Kidney capillary endothelial cell (primary cell): ENCODE measurements around the gene SRSF5.
"Not testable (repeated sequence)": the region's sequence is repeated elsewhere in the genome, so short reads cannot be mapped to it uniquely, and the experiment has no call there.

ENCODE experiments used
- DNase-seq: peaks from one replicate; pipeline ENCODE4 v3.0.0-alpha.2; 2018; ENCODE audit warnings: low spot score

SRSF5 gene

GRCh38 chr14:69766984-69767368 is at the start of gene SRSF5:
Gene SRSF5 (plus strand): TSS chr14:69767142. CDS start chr14:69768157, 1,015 bp downstream.
- DNase-seq = peak; percentile 90

- DNase-seq = not testable (repeated sequence)
Measured at GRCh38 chr14:69718614-69719013, 48.3 kb upstream of the SRSF5 start.

- peak; percentile 95 for DNase-seq
Measured at GRCh38 chr14:69719501-69719951, 47.4 kb upstream of the SRSF5 start.

- DNase-seq = no peak
Measured at GRCh38 chr14:69720912-69721311, 46.0 kb upstream of the SRSF5 start.

GRCh38 chr14:69726761-69727511 is 40.0 kb upstream of the SRSF5 start:
- DNase-seq = peak; percentile 79

GRCh38 chr14:69727860-69728259 is 39.1 kb upstream of the SRSF5 start:
- DNase-seq = no peak

GRCh38 chr14:69731919-69732598 is 34.9 kb upstream of the SRSF5 start:
- DNase-seq = not testable (repeated sequence)

- DNase-seq = not testable (repeated sequence)
Measured at GRCh38 chr14:69736405-69736804, 30.5 kb upstream of the SRSF5 start.

GRCh38 chr14:69741055-69741454 is 25.9 kb upstream of the SRSF5 start:
- no peak for DNase-seq

GRCh38 chr14:69749956-69750355 is 17.0 kb upstream of the SRSF5 start:
- no peak for DNase-seq

GRCh38 chr14:69750495-69750894 is 16.4 kb upstream of the SRSF5 start:
- DNase-seq = no peak

- DNase-seq = no peak
Measured at GRCh38 chr14:69752773-69753172, 14.2 kb upstream of the SRSF5 start.

- DNase-seq = no peak
Measured at GRCh38 chr14:69753860-69754259, 13.1 kb upstream of the SRSF5 start.

GRCh38 chr14:69754487-69754886 is 12.5 kb upstream of the SRSF5 start:
- no peak for DNase-seq

GRCh38 chr14:69755296-69755695 is 11.6 kb upstream of the SRSF5 start:
- no peak for DNase-seq

GRCh38 chr14:69755784-69756183 is 11.2 kb upstream of the SRSF5 start:
- no peak for DNase-seq

GRCh38 chr14:69756298-69756697 is 10.6 kb upstream of the SRSF5 start:
- no peak for DNase-seq

- peak; percentile 74 for DNase-seq
Measured at GRCh38 chr14:69760810-69761209, 6.1 kb upstream of the SRSF5 start.

- DNase-seq = no peak
Measured at GRCh38 chr14:69763761-69764510, 3.0 kb upstream of the SRSF5 start.

GRCh38 chr14:69767369-69767999 is 542 bp downstream of the SRSF5 start:
- peak; percentile 90 for DNase-seq

- peak; percentile 38 for DNase-seq
Measured at GRCh38 chr14:69768873-69769272, 1.9 kb downstream of the SRSF5 start.

- no peak for DNase-seq
Measured at GRCh38 chr14:69769623-69770022, 2.7 kb downstream of the SRSF5 start.
